Measurements from ENCODE around the gene SYNJ2.
A peak's percentile ranks its signal among the peaks of the same experiment; 100 is the strongest.
"Not testable (repeated sequence)": the region's sequence is repeated elsewhere in the genome, so short reads cannot be mapped to it uniquely, and the experiment has no call there.

SYNJ2 gene

DNA sequence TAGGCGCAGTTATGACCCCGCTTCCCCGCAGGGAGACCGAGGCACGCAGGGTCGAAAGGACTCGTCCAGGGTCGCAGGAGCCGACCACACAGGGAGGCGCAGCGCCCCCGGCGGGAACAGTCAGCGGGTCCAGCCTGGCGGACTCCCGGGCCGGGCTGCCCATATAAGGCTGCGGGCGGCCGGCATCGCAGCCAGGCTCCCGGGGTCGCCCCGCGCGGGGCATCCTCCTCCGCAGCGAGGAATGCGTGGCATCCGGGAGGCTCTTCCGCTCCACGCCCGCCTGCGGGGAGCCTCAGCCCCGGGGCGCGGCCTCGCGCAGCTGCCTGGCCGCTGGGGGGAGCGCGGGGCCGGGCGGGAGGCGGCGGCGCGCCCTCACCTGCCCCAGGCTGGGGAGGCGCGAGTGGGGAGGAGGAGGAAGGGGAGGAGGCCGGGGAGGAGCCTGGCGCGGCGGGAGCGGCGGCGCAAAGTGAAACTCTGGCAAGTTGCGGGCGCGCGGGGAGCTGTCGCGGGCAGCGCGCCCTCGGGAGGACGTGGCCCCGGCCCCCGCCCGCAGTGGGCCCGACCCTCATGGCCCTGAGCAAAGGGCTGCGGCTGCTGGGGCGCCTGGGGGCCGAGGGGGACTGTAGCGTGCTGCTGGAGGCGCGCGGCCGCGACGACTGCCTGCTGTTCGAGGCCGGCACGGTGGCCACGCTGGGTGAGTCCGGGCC, at the start of gene SYNJ2:
Gene SYNJ2 (plus strand): TSS at position 469 of the 707 bp plus-strand sequence. CDS start 99 bp downstream, at position 568.
- DNase-seq, result peak; percentile 60

GRCh38 chr6:157935786-157936185, 45.9 kb upstream of the SYNJ2 start:
- DNase-seq, result no peak

DNA sequence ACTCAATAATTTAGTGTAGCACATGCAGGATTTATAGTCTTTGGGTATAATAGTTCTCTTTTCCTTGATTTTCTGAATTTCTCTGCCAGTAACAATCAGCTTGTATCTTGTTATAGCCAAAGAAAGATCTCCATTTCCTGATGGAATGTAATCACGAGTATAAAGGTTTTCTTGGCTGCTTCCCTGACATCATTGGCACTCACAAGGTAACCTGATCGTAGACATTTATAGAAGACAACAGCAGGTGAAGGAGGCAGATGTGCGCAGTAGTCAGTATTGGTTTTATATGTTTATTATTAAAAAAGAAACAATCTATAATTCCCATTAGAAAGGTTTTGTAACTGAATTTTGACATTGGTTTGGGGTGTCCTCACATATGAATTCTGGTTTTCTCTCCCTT, 44.3 kb upstream of the SYNJ2 start:
- DNase-seq, result no peak

DNA sequence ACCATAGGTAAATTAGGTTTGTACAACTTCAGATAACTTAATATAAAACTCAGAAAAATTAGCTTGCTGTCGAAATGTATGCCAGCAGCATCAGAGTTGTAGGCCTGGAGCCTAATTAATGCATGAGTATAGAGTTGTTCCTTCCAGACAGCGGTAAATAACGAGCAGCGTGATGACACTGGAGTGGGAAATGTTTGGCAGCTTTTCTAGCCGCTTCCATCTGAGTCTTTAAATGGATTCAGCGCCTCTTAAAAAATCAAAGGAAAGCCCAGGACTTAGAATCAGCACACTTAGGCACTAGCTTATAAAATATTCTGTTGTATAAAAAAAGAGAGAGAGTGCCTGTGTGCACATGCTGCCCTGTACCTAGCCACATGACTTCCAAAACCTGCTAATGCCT, 43.7 kb upstream of the SYNJ2 start:
- no peak for DNase-seq

GRCh38 chr6:157940375-157941036, 41.2 kb upstream of the SYNJ2 start:
- DNase-seq, result not testable (repeated sequence)

GRCh38 chr6:157941101-157941863, 40.4 kb upstream of the SYNJ2 start:
- no peak for DNase-seq

- no peak for DNase-seq
Observed at GRCh38 chr6:157942351-157942750, 39.3 kb upstream of the SYNJ2 start.

DNA sequence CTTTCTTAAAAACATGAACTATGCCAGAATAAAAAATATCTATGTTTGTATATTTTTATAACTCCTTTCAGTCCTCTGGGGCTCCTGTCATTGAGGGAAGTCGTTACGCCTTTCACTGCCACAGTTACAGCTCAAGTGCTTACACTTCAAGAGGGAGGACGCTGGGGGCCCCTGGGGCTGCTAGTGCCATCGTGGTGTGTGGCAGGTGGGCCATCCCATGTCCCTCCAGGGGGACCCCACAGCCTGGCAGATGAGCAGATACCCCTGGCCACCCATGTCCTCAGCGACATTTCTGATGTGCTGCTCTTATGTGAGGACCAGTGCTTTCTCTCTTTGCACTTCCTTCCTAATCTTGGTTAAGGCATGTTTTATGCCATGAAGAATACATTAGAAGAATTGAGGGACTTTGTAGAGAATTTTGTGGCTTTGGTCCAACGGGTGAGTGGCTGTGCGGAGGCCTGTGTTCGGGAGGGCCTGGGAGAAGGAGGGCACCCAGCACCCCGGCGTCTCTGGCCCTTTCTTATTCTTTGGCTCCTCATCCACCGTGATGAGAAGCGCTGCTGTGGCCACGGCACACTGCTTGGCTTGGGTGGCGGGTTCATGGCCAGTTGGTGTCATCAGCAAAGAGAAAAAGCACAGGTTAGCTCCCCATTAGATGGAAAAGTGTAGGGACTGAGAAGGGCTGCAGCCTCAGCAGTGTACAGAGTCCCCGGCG, 38.3 kb upstream of the SYNJ2 start:
- no peak for DNase-seq

DNA sequence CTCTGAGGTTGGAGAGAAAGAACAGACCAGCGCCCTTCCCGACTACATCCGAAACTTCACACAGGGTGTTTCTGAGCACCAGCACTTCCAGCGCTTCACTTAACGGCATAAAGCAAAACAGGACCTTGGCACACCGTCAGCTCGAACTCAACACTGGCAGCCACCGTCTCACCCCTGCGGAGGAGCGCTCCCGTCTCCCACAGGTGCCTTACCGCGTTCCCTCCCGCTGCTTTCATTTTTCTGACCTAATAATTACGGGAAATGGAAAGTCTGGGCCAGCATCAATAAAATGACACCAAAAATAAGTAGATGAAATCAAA, 37.7 kb upstream of the SYNJ2 start:
- DNase-seq, result no peak

GRCh38 chr6:157944983-157945931, 36.4 kb upstream of the SYNJ2 start:
- DNase-seq, result no peak

DNA sequence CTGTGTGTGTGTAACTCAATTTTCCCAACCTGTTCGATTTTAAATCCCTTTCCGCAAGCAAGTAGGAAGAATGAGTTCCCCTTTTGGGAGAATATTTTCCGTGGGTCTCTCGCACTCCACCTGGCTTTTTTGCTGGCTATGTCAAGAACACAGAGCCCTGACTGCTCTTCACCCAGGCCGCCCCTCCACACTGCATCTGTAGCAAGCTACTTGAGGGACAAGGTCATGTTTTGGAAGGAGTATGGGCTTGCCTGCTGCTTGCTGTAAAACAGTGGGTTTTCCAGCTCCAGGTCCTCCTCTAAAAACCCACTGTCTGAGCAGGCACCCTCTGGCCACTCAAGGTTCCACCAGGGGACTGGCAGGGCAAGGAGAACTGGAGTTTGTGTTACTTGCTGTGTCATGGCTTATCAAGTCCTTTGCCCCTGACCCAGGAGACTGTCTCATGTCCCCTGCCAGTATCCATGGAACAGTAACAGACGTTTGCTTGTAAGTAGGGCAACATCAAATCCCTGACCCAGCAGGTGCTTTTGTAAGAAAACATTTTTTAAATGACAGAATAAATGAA, 35.5 kb upstream of the SYNJ2 start:
- DNase-seq, result no peak

GRCh38 chr6:157946865-157947532, 34.7 kb upstream of the SYNJ2 start:
- no peak for DNase-seq

- not testable (repeated sequence) for DNase-seq
Observed at GRCh38 chr6:157950899-157951298, 30.8 kb upstream of the SYNJ2 start.

DNA sequence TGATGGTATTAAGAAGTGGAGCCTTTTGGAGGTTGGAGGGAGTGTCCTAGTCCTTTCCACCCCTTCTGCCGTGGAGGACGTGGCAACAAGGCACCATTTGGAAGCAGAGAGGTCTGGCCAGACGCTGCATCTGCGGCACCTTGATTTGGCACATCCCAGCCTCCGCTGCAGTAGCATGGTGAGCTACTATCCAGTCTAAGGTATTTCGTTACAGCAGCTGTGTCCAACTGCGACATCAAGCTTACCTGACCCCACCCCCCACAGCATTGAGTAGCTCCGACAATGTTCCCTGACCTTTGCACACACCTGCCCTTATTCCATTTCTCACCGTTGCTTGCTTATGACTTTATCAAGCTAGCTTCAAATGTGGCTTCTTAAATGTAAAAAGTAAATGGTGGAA, 29.8 kb upstream of the SYNJ2 start:
- no peak for DNase-seq

DNA sequence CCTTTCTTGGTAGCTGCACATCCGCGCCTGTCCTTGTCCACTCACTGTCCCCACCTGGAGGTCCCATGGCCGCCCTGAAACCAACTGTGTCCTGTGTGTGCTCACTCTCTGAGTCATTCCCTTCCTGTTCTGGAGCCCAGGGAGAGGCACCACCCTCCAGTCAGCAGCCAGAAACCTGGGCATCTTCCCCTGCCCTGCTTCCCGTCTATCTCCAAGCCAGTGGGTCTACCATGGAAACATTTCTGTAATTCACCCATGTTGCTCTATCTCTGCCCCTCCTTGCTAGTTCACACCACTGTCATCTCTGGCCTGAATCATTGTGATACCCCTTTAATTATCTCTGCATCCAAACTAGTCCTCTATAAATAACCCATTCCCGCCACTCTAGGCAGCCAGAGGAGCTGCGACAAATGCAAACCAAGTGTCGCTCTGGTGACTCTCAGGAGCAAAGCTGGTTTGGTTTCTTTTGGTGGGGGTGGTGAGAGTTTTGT, 28.8 kb upstream of the SYNJ2 start:
- DNase-seq, result no peak

DNA sequence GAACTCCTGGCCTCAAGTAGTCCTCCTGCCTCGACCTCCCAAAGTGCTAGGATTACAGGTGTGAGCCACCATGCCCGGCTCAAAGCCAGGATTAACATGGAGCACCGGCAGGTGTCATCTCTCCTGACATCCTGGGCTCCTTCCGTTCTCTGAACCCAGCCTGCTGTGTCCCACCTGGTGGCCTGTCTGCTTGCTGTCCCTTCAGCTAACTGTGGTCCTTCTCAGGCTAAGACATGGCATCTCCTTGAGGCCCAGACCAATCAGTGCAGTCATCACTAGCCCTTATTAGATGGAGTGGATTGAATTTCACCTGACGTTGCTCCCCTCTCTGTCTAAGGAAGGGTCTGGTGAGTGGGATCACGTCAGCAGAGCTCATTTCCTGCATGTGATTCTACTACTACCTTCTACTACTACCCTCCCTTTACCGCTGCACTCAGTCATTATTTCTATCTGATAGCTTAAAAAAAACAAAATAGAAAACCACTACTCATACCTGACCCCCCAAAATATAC, 28.0 kb upstream of the SYNJ2 start:
- no peak for DNase-seq

- DNase-seq, result peak; percentile 8
Observed at GRCh38 chr6:157954150-157955117, 27.2 kb upstream of the SYNJ2 start.

DNA sequence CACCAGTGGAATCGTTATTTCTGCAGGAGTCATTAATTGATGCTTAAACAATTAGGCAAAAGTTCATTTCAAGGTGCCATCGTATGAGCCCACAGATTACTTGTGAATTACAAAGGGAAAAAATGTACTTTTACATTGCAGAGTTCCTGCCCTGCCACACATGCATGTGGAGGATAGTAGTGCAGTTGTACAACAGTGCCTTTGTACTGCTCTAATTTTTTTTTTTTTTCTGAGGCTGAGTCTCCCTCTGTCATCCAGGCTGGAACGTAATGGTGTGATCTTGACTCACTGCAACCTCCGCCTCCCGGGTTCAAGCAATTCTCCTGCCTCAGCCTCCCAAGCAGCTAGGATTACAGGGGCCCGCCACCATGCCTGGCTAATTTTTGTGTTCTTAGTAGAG, 26.0 kb upstream of the SYNJ2 start:
- no peak for DNase-seq

DNA sequence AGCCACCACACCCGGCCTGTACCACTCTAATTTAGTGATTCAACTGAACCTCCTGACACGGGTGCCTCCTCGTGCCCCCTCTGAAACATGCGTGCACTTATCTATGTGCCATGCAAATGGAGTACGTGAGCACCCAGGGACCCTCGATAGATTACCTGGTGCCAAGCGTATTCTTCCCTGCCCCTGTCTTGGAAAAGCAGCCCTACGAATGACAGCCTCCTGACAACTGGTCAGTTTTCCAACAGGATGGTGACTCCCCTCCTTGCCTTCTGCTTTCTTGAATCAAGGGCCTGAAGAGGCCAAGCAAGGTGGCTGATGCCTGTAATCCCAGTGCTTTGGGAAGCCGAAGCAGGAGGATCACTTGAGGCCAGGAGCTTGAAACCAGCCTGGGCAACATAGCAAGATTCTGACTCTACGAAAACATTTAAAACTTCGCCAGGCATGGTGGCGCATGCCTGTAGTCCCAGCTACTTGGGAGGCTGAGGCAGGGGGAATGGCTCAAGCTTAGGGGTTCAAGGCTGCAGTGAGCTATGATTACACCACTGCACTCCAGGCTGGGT, 25.4 kb upstream of the SYNJ2 start:
- no peak for DNase-seq

Measured in inflammatory macrophage treated with lipopolysaccharide for 4 hours (primary cell).